HepG2 (cell line): ENCODE measurements around the gene SYT11. TPM values are rescaled to one million over a fixed set of nuclear protein-coding genes. Genes with fewer than 3 reads are reported as not detected.
A peak's percentile ranks its signal among the peaks of the same experiment; 100 is the strongest.

Experiments
- ATAC-seq: fragments of 200-7000 bp; cut with Tn5 transposase; 3 replicates; pipeline ENCODE4 v1.9.1; 2020; ENCODE audit warnings: mild to moderate bottlenecking, moderate library complexity
- BruUV-seq: library from RNA; stranded (reverse); fragments of 400-500 nt; replicated peaks from 2 replicates; lab custom pipeline; 2021; lab: Mats Ljungman, UMichigan
- CTCF ChIA-PET: fragments of 300-600 bp; formaldehyde crosslinking; extraction: SDS; loops from one replicate; lab custom pipeline; 2021; ENCODE audit warnings: low total read pairs, inconsistent platforms, low intra/inter-chr PET ratio; lab: Yijun Ruan, JAX
- POLR2A ChIA-PET: fragments of 350-600 bp; sonication (Branson Sonifier 250); formaldehyde crosslinking; loops from one replicate; lab custom pipeline; 2020; ENCODE audit warnings: antibody characterized with exemption, inconsistent platforms; lab: Yijun Ruan, JAX
- DNase-seq: peaks from one replicate; pipeline ENCODE4 v3.0.0-alpha.2; 2015; ENCODE audit warnings: low spot score
- FAIRE-seq: peaks from 3 replicates; lab custom pipeline; 2011; peaks lifted over from hg19 to GRCh38; lab: Jason Lieb, UNC
- H2AFZ ChIP-seq: one replicate; pipeline ENCODE4 v1.6.1; 2011; ENCODE audit warnings: low read length, inconsistent platforms
- H3K27ac ChIP-seq: fragments of 300-600 bp; 3 replicates; pipeline ENCODE4 v1.8.0; 2011; ENCODE audit warnings: mixed run types, mild to moderate bottlenecking, mixed read lengths, low read length, inconsistent platforms; ENCODE audit not compliant: insufficient read depth; ENCODE audit errors: extremely low read length
- H3K27me3 ChIP-seq, 2 experiments: fragments of 200-600 bp in 1 of 2; 2 replicates in 1 of 2; 3 replicates in 1 of 2; pipeline versions ENCODE4 v1.6.0 to v1.8.0; 2011; ENCODE audit warnings: low read length in 2 of 2, mild to moderate bottlenecking in 2 of 2, moderate library complexity in 2 of 2, inconsistent platforms in 1 of 2; ENCODE audit not compliant: insufficient read depth in 2 of 2, control insufficient read depth in 1 of 2
- H3K36me3 ChIP-seq, 2 experiments: fragments of 200-600 bp in 1 of 2; replicated peaks in 1 of 2; 2 replicates in 1 of 2; 3 replicates in 1 of 2; pipeline versions ENCODE4 v1.5.1 to v1.8.0; 2011; ENCODE audit warnings: low read length in 2 of 2, inconsistent platforms in 1 of 2; ENCODE audit not compliant: insufficient read depth in 2 of 2, control insufficient read depth in 1 of 2
- H3K4me1 ChIP-seq: 2 replicates; pipeline ENCODE4 v1.5.1; 2012; ENCODE audit warnings: low read length, inconsistent platforms; ENCODE audit not compliant: insufficient read depth
- H3K4me2 ChIP-seq: 2 replicates; pipeline ENCODE4 v1.6.0; 2011; ENCODE audit warnings: low read depth, low read length, inconsistent platforms
- H3K4me3 ChIP-seq, 3 experiments: fragments of 200-600 bp in 1 of 3; sonication (generic), shearing (Covaris generic) in 1 of 3; replicated peaks in 1 of 3; 2 replicates each; pipeline ENCODE4 v1.5.1; 2011 to 2016; ENCODE audit warnings: low read length in 3 of 3, inconsistent platforms in 2 of 3, low read depth in 2 of 3, mild to moderate bottlenecking in 2 of 3, control low read depth in 1 of 3, mixed read lengths in 1 of 3; ENCODE audit not compliant: insufficient read depth in 1 of 3
- H3K79me2 ChIP-seq: one replicate; pipeline ENCODE4 v1.6.1; 2011; ENCODE audit warnings: low read length, inconsistent platforms; ENCODE audit not compliant: insufficient read depth
- H3K9ac ChIP-seq: 2 replicates; pipeline ENCODE4 v1.6.0; 2011; ENCODE audit warnings: mild to moderate bottlenecking, low read depth, low read length, inconsistent platforms; ENCODE audit not compliant: insufficient read depth
- H3K9me3 ChIP-seq: 2 replicates; pipeline ENCODE4 v1.5.1; 2012; ENCODE audit warnings: mild to moderate bottlenecking, low read length
- H4K20me1 ChIP-seq: 2 replicates; pipeline ENCODE4 v1.6.0; 2011; ENCODE audit warnings: inconsistent platforms, mild to moderate bottlenecking, low read length, moderate library complexity; ENCODE audit not compliant: insufficient read depth
- ATF7 ChIP-seq, 2 experiments: fragments of 450-650 bp in 1 of 2; sonication (generic) in 1 of 2; formaldehyde crosslinking in 1 of 2; IDR thresholded peaks; 2 replicates each; pipeline versions ENCODE4 v1.4.0 to v1.6.1; 2016 to 2020; ENCODE audit warnings: antibody characterized with exemption in 1 of 2, mild to moderate bottlenecking in 1 of 2, missing genetic modification reagents in 1 of 2
- HDAC2 ChIP-seq: sonication (generic); formaldehyde crosslinking; IDR thresholded peaks from 2 replicates; pipeline ENCODE4 v1.4.0; 2020; ENCODE audit warnings: missing genetic modification reagents
- LCORL ChIP-seq, 2 experiments: fragments of 450-650 bp in 1 of 2; sonication (generic) in 1 of 2; formaldehyde crosslinking in 1 of 2; IDR thresholded peaks; 2 replicates each; pipeline versions ENCODE4 v1.5.0 to v1.6.1; 2017 to 2020; ENCODE audit warnings: antibody characterized with exemption in 1 of 2, missing genetic modification reagents in 1 of 2
- PATZ1 ChIP-seq: sonication (generic); formaldehyde crosslinking; IDR thresholded peaks from 2 replicates; pipeline ENCODE4 v1.4.0; 2020; ENCODE audit warnings: missing genetic modification reagents
- RBFOX2 ChIP-seq: fragments of 200-400 bp; formaldehyde crosslinking; IDR thresholded peaks from 2 replicates; pipeline ENCODE4 v1.6.1; 2017; ENCODE audit warnings: low read depth, mild to moderate bottlenecking, low read length
- SATB2 ChIP-seq: sonication (generic); formaldehyde crosslinking; IDR thresholded peaks from 2 replicates; pipeline ENCODE4 v1.5.0; 2020; ENCODE audit warnings: missing genetic modification reagents
- SUZ12 ChIP-seq: fragments of 150-350 bp; IDR thresholded peaks from 2 replicates; pipeline ENCODE4 v1.6.1; 2014; ENCODE audit warnings: low read depth, low read length
- XRCC5 ChIP-seq: fragments of 200-400 bp; formaldehyde crosslinking; optimal IDR thresholded peaks from 2 replicates; pipeline ENCODE3; 2017; ENCODE audit warnings: mild to moderate bottlenecking, low read length
- ZBTB34 ChIP-seq: sonication (generic); formaldehyde crosslinking; IDR thresholded peaks from 2 replicates; pipeline ENCODE4 v1.8.0; 2022; ENCODE audit warnings: mild to moderate bottlenecking, missing genetic modification reagents
- ZNF441 ChIP-seq: sonication (generic); formaldehyde crosslinking; IDR thresholded peaks from 2 replicates; pipeline ENCODE4 v1.7.0; 2021; ENCODE audit warnings: missing genetic modification reagents, borderline replicate concordance
- ZNF512B ChIP-seq: sonication (generic); formaldehyde crosslinking; IDR thresholded peaks from 2 replicates; pipeline ENCODE4 v1.5.1; 2020; ENCODE audit warnings: missing genetic modification reagents, mild to moderate bottlenecking, borderline replicate concordance
- WGBS: methylation state at CpG from one replicate; pipeline ENCODE4 v1.1.6; 2017; ENCODE audit warnings: low lambda C conversion rate; 5-methylcytosine and 5-hydroxymethylcytosine counted together
- in situ Hi-C: cut with HindIII; loops from 2 replicates; pipeline ENCODE4 v1.10.0; 2017; ENCODE audit warnings: low pct_unique_long_range_greater_than_20kb; ENCODE audit not compliant: extremely low pct_ligation_motif_present
- intact Hi-C: fragments of 100-400 bp; cut with micrococcal nuclease; formaldehyde crosslinking; loops from one replicate; pipeline ENCODE4 v1.10.0; 2022; ENCODE audit not compliant: unreplicated experiment
- polyA plus RNA-seq, 8 experiments: library from polyadenylated mRNA; depleted of rRNA in 3 of 8; stranded (reverse) in 7 of 8; unstranded in 1 of 8; fragments of >200 nt; fragmentation: Illumina TruSeq in 4 of 8; extraction: Trizol in 4 of 8; gene quantifications; 2 replicates each; pipeline versions ENCODE4 v1.2.1 to v1.2.3, GENCODE V29; 2011 to 2016; ENCODE audit warnings: low read depth in 4 of 8, missing spikeins in 1 of 8, mixed read lengths in 1 of 8; ENCODE audit not compliant: insufficient read depth in 1 of 8
- total RNA-seq, 5 experiments: library from RNA; depleted of rRNA; stranded (reverse); fragments of >200 nt; fragmentation: Illumina TruSeq; extraction: Trizol; gene quantifications; 2 replicates each; pipeline ENCODE4 v1.2.3, GENCODE V29; 2016; ENCODE audit warnings: low read depth in 1 of 5

The SYT11 gene
- total and polyA plus RNA-seq, 2 of the 13 experiments (the other 11 are each of a cell fraction or from before 2014, with no cell fraction given), result 0.22 to 0.59 TPM

DNA sequence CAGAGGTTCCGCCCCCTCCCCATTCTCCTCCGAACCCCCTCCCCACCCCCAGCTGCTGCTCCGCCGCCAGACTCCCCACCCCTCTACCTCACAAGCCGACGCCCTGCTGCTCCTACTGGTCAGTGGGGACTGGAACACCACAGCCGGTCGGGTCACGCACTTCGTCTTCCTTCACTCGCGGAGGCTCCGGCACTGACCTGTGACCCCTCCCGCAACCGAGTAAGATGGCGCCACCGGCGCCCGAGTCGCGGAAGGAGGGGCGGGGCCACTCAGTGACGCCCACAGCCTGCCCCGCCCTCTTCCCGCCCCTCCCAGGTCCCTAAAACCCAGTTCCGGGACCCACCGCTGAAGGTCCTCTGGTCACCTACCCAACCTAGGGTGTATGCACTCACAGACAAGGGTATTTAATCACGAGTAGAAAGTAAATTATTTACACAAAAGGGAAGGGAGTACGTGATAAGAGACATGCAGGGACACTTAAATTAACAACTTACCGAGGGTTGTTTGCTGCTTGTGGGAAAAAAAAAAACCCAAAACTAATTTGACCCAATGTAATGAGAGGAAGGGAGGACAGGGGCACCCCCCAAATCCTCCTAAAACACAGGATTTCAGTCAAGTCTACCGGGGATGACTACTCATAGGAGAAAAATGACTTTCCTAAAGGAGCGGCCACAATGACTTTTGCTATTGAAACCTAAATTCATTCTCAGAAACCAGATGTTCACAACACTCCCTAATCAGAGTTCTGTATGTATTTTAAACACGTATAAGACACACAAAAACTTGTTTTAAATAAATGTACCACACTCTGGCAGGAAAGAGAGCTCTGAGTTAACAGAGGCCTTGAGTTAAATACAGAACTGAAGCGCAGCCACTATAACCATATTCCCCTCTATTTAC is 52.0 kb downstream of the SYT11 start, which contains the start of gene RIT1:
TSS of gene RIT1 (minus strand) at position 194 of the 900 bp plus-strand sequence. CDS start 588 bp downstream, outside the sequence.
- CTCF ChIA-PET, result no interaction called here
- POLR2A ChIA-PET, result interaction anchor here (0.7 to 1.5 kb wide), 6 partner anchors 13 to 33 kb away, joined by 3 to 4 read pairs (median 4); partner anchors contain the start of gene KHDC4
- DNase-seq (peak; percentile 70), ATAC-seq (peak; percentile 87), FAIRE-seq (peak; percentile 53)
- intact Hi-C loops, result no loop called here
- Histone ChIP-seq H4K20me1 (no peaks in the 10 kb centered on the region), H3K4me2 (peak within 1 kb of the TSS; percentile 76), H3K9ac (peak within 1 kb of the TSS; percentile 74), H3K36me3 (peaks cover 11 to 47% of the 10 kb centered on the region in 2 experiments), H3K9me3 (no peaks in the 10 kb centered on the region), H2AFZ (no peak within 1 kb of the TSS), H3K27ac (peak within 1 kb of the TSS; percentile 61), H3K4me3 (peak within 1 kb of the TSS; percentile 62 to 79 (median 78)), H3K27me3 (no peaks in the 10 kb centered on the region), H3K4me1 (peaks cover 21% of the 10 kb centered on the region), H3K79me2 (peaks cover 13% of the 10 kb centered on the region)
- in situ Hi-C loops, result no loop called here
- no TSS peak for BruUV-seq
- WGBS, result 12% methylated on average over 25 of the region's 34 CpGs
- TF ChIP-seq XRCC5 (peak; percentile 51), SUZ12 (no peak), HDAC2 (no peak), PATZ1 (CRISPR knock-in tag) (peak; percentile 64; the same call in 1 of the 2 replicates), LCORL (IDR thresholded peaks at IDR 0.05) (no peak), LCORL (CRISPR knock-in tag; IDR thresholded peaks at IDR 0.05) (peak; percentile 24; the same call in 1 of the 2 replicates), ATF7 (IDR thresholded peaks at IDR 0.05) (no peak), ATF7 (CRISPR knock-in tag; IDR thresholded peaks at IDR 0.05) (no peak), RBFOX2 (peak; percentile 75), SATB2 (no peak), ZBTB34 (CRISPR knock-in tag) (no peak), ZNF441 (no peak), ZNF512B (CRISPR knock-in tag) (no peak)
